PC-9 (cell line): ENCODE measurements around the gene SIM2.

Experiments
- EZH2 ChIP-seq: fragments of 200-600 bp; sonication (generic); IDR thresholded peaks from 2 replicates; pipeline ENCODE4 v1.8.0; 2017; ENCODE audit warnings: antibody characterized with exemption, low read depth
- TF ChIP-seq, protein P1 (sequence below): fragments of 200-600 bp; sonication (generic); conservative IDR thresholded peaks from 2 replicates; pipeline ENCODE4 v1.6.1; 2017; ENCODE audit warnings: mixed run types, antibody characterized with exemption, mild to moderate bottlenecking, moderate library complexity

DNA sequence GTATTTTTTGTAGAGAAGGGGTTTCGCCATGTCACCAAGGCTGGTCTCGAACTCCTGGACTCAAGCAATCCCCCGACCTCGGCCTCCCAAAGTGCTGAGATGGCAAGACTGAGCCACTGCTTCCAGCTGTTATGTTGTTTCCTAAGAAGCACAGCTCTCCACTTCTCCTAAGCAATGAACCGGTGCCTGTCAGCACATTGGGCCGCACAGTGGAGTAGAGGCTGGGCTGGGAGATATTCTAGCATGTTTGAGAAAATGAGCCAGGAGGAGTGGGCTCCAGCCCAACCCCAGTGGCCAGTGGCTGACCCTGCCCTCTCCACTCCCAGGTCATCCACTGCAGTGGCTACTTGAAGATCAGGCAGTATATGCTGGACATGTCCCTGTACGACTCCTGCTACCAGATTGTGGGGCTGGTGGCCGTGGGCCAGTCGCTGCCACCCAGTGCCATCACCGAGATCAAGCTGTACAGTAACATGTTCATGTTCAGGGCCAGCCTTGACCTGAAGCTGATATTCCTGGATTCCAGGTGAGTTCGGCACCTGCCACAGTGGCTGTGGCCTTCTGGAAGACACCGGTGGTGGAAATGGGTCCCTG is 27.0 kb downstream of the SIM2 start:
- TF ChIP-seq, protein P1, sequence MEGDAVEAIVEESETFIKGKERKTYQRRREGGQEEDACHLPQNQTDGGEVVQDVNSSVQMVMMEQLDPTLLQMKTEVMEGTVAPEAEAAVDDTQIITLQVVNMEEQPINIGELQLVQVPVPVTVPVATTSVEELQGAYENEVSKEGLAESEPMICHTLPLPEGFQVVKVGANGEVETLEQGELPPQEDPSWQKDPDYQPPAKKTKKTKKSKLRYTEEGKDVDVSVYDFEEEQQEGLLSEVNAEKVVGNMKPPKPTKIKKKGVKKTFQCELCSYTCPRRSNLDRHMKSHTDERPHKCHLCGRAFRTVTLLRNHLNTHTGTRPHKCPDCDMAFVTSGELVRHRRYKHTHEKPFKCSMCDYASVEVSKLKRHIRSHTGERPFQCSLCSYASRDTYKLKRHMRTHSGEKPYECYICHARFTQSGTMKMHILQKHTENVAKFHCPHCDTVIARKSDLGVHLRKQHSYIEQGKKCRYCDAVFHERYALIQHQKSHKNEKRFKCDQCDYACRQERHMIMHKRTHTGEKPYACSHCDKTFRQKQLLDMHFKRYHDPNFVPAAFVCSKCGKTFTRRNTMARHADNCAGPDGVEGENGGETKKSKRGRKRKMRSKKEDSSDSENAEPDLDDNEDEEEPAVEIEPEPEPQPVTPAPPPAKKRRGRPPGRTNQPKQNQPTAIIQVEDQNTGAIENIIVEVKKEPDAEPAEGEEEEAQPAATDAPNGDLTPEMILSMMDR: no peak
- TF ChIP-seq EZH2: no peak
